ENCODE data around the gene TBC1D22A.
"Not testable (repeated sequence)": the region's sequence is repeated elsewhere in the genome, so short reads cannot be mapped to it uniquely, and the experiment has no call there.

TBC1D22A gene

GRCh38 chr22:47140975-47141374 lies 378.5 kb downstream of the TBC1D22A start:
- DNase-seq; intact Hi-C loops (cut with DNase I): not testable (repeated sequence)

GRCh38 chr22:47142427-47143046 lies 380.1 kb downstream of the TBC1D22A start:
- intact Hi-C loops (cut with DNase I), result no loop called here
- no peak for DNase-seq

GRCh38 chr22:47143249-47143938 lies 380.9 kb downstream of the TBC1D22A start:
- intact Hi-C loops (cut with DNase I), result no loop called here
- no peak for DNase-seq

- DNase-seq, result no peak
- intact Hi-C loops (cut with DNase I), result no loop called here
Measured at GRCh38 chr22:47144076-47144765, 381.8 kb downstream of the TBC1D22A start.

GRCh38 chr22:47144791-47145425 lies 382.5 kb downstream of the TBC1D22A start:
- DNase-seq, result no peak
- intact Hi-C loops (cut with DNase I), result no loop called here

- intact Hi-C loops (cut with DNase I), result no loop called here
- DNase-seq, result no peak
Measured at GRCh38 chr22:47145883-47146282, 383.4 kb downstream of the TBC1D22A start.

GRCh38 chr22:47146391-47146790 lies 383.9 kb downstream of the TBC1D22A start:
- intact Hi-C loops (cut with DNase I), result no loop called here
- no peak for DNase-seq

- DNase-seq, result no peak
- intact Hi-C loops (cut with DNase I), result no loop called here
Measured at GRCh38 chr22:47146941-47147340, 384.5 kb downstream of the TBC1D22A start.

- no peak for DNase-seq
- intact Hi-C loops (cut with DNase I), result no loop called here
Measured at GRCh38 chr22:47147572-47147971, 385.1 kb downstream of the TBC1D22A start.

GRCh38 chr22:47148510-47148909 lies 386.1 kb downstream of the TBC1D22A start:
- intact Hi-C loops (cut with DNase I), result no loop called here
- DNase-seq, result no peak

GRCh38 chr22:47148956-47149728 lies 386.7 kb downstream of the TBC1D22A start:
- DNase-seq, result no peak
- intact Hi-C loops (cut with DNase I), result no loop called here

- intact Hi-C loops (cut with DNase I), result no loop called here
Measured at GRCh38 chr22:47149976-47150375, 387.5 kb downstream of the TBC1D22A start.

GRCh38 chr22:47150426-47150825 lies 388.0 kb downstream of the TBC1D22A start:
- no peak for DNase-seq
- intact Hi-C loops (cut with DNase I), result no loop called here

More at GRCh38 chr22:47149976-47150375, 387.5 kb downstream of the TBC1D22A start:
- DNase-seq, result no peak

- intact Hi-C loops (cut with DNase I), result no loop called here
- DNase-seq, result no peak
Measured at GRCh38 chr22:47151064-47151463, 388.6 kb downstream of the TBC1D22A start.

GRCh38 chr22:47151490-47151889 lies 389.0 kb downstream of the TBC1D22A start:
- intact Hi-C loops (cut with DNase I), result no loop called here
- no peak for DNase-seq

- DNase-seq, result no peak
- intact Hi-C loops (cut with DNase I), result no loop called here
Measured at GRCh38 chr22:47152236-47152635, 389.8 kb downstream of the TBC1D22A start.

GRCh38 chr22:47152938-47153337 lies 390.5 kb downstream of the TBC1D22A start:
- no peak for DNase-seq

GRCh38 chr22:47153854-47154525 lies 391.5 kb downstream of the TBC1D22A start:
- DNase-seq, result no peak
- intact Hi-C loops (cut with DNase I), result no loop called here

More at GRCh38 chr22:47152938-47153337, 390.5 kb downstream of the TBC1D22A start:
- intact Hi-C loops (cut with DNase I), result no loop called here

All from head of caudate nucleus (tissue), 42 donors.